ENCODE results near the gene PHF21B. TPM values are rescaled to one million over a fixed set of nuclear protein-coding genes. Genes with fewer than 3 reads are reported as not detected.

Gene PHF21B
- total RNA-seq, 1 donor from 2014 or later = 0.69 TPM

DNA sequence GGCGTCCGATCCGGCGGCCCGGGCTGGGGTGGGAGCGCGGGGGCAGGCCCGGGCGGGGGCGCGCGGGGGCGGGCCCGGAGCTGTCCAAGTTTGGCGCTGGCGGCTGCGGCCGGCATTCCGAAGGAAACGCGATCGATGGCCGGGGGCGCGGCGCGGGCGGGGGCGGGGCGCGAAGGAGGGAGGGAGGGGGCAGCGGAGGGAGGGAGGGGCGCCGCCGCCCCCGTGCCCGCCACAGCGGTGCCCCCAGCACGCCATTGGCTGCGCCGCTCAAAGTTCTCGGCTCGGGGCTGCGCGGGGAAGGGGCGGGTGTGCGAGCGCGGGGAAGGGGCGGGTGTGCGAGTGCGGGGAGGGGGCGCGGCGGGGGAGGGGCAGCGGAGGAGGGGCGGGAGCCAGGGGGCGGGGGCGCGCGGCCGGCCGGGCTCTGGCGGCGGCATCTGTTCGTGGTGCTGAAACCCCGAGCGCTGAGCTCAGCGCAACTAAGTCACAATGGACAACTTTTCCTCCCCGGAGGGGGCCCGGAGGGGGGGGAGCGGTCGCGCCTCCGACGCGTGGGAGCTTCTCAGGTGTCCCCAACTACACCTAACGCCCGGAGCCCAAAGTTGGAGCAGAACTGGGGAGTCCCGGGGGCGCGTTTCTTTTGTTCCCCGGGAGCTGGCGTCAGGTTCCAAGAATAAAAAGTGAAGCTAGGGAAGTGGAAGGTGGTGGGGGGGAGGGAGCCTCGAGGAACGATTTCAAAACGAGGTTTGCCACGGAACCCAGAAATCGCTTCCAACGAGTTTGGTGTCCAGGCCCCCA, 2.2 kb downstream of the PHF21B start:
- peak overlapping the region; percentile 69 for H3K4me3 ChIP-seq
- DNase-seq = no peak
- no peaks in the 10 kb centered on the region for H3K36me3 ChIP-seq
- intact Hi-C loops (cut with micrococcal nuclease) = no loop called here
- peak overlapping the region; percentile 46 for H3K27ac ChIP-seq (replicated peaks)
- TF ChIP-seq, protein P1, sequence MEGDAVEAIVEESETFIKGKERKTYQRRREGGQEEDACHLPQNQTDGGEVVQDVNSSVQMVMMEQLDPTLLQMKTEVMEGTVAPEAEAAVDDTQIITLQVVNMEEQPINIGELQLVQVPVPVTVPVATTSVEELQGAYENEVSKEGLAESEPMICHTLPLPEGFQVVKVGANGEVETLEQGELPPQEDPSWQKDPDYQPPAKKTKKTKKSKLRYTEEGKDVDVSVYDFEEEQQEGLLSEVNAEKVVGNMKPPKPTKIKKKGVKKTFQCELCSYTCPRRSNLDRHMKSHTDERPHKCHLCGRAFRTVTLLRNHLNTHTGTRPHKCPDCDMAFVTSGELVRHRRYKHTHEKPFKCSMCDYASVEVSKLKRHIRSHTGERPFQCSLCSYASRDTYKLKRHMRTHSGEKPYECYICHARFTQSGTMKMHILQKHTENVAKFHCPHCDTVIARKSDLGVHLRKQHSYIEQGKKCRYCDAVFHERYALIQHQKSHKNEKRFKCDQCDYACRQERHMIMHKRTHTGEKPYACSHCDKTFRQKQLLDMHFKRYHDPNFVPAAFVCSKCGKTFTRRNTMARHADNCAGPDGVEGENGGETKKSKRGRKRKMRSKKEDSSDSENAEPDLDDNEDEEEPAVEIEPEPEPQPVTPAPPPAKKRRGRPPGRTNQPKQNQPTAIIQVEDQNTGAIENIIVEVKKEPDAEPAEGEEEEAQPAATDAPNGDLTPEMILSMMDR (IDR thresholded peaks at IDR 0.05; ENCODE audit: borderline replicate concordance) = no peak
- H3K9me3 ChIP-seq (replicated peaks) = no peaks in the 10 kb centered on the region
- H3K4me1 ChIP-seq = peaks cover 44% of the 10 kb centered on the region
- H3K27me3 ChIP-seq (ENCODE audit: low read depth) = peaks cover 96% of the 10 kb centered on the region

DNA sequence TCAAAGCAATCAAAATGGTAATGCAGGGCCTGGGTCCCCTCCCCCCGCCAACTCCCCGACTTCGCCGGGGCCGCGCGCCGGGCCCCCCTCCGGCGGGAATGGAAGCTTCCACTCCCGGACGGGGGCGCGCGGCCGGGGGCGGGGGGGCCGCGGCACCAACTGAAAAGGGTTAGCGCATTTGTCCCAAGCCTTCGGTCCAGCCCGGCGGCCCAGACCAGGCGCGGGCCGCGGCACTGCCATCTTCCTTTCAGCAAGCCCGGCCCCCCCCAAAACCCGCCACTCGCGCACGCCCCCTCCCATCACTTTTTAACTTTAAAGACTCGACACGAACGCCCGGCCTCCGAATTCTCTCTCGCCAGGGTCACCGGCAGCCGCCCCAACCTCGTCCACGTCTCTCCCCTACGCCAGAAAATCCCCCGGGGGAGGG, 2.8 kb downstream of the PHF21B start:
- peaks cover 95% of the 10 kb centered on the region for H3K27me3 ChIP-seq (ENCODE audit: low read depth)
- H3K4me1 ChIP-seq = peaks cover 44% of the 10 kb centered on the region
- H3K4me3 ChIP-seq = peak overlapping the region; percentile 69
- H3K9me3 ChIP-seq (replicated peaks) = no peaks in the 10 kb centered on the region
- TF ChIP-seq, protein P1 (IDR thresholded peaks at IDR 0.05; ENCODE audit: borderline replicate concordance) = no peak
- H3K36me3 ChIP-seq = no peaks in the 10 kb centered on the region
- peak overlapping the region; percentile 46 for H3K27ac ChIP-seq (replicated peaks)
- DNase-seq = peak; percentile 25
- intact Hi-C loops (cut with micrococcal nuclease) = no loop called here

DNA sequence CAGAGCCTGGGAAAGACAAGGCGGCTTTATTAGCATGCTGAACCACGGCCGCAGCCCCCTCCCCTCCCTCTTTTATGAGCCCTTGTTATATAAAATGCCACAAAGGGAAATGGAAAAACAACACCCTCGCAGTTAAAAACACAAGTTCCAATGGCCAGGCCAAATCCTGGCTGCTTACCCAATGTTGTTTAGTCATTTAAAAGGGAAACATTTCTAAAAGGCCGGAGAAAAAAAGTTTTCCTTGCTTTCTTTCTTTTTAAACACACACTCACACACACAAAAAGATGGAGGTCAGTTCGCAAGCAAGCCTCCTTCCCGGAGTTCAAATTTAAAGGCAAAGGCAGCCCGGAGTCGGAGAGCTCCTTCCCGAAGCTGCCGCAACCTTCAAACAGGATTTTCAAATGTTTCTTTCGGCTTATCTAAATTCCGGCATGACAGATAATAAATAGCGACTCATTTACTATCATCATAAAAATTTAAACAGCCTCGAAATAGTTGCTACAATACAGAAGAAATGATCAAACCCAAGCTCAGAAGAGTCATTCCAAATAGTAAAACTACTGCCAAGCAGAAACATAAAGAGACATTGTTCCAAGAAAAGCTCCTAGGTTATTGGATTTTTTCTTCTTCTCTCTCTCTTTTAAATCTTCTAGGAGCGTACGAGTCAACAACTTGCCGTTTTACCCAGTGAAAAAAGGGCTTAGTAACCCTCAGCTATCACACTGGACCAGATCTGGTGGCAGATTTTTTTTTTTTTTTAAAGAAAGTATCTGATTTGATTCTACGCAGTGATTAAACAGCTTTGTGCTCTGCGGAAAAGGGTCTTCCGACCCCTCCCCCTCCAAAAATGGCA, 3.5 kb downstream of the PHF21B start:
- peak overlapping the region; percentile 46 for H3K27ac ChIP-seq (replicated peaks)
- no peaks in the 10 kb centered on the region for H3K9me3 ChIP-seq (replicated peaks)
- H3K36me3 ChIP-seq = no peaks in the 10 kb centered on the region
- peaks cover 89% of the 10 kb centered on the region for H3K27me3 ChIP-seq (ENCODE audit: low read depth)
- H3K4me1 ChIP-seq = peaks cover 44% of the 10 kb centered on the region
- H3K4me3 ChIP-seq = peak overlapping the region; percentile 69
- DNase-seq = no peak
- TF ChIP-seq, protein P1 (IDR thresholded peaks at IDR 0.05; ENCODE audit: borderline replicate concordance) = no peak
- intact Hi-C loops (cut with micrococcal nuclease) = no loop called here

DNA sequence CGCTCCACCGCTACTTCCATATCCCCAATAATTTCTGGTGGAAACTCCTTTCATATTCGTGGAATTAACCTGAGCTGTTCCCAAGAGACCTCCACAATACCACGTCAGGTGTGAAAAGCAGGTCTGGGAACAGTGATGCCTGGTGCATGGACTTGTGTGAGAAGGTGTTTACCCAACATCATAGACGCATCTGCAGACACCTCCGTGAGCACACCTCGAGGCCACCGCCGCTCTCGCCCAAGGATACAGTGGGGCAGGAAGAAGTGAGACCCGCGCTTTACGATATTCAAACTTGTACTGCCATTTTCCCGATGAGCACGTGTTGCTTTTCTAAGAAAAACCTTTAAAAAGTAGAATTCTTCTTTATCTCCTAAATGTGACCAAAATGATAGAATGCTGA, 8.2 kb downstream of the PHF21B start:
- H3K4me3 ChIP-seq = no peak overlapping the region
- no peak overlapping the region for H3K27ac ChIP-seq (replicated peaks)
- H3K27me3 ChIP-seq (ENCODE audit: low read depth) = peaks cover 69% of the 10 kb centered on the region
- TF ChIP-seq, protein P1 (IDR thresholded peaks at IDR 0.05; ENCODE audit: borderline replicate concordance) = no peak
- H3K9me3 ChIP-seq (replicated peaks) = no peaks in the 10 kb centered on the region
- no peaks in the 10 kb centered on the region for H3K36me3 ChIP-seq
- intact Hi-C loops (cut with micrococcal nuclease) = no loop called here
- peaks cover 9% of the 10 kb centered on the region for H3K4me1 ChIP-seq
- no peak for DNase-seq

DNA sequence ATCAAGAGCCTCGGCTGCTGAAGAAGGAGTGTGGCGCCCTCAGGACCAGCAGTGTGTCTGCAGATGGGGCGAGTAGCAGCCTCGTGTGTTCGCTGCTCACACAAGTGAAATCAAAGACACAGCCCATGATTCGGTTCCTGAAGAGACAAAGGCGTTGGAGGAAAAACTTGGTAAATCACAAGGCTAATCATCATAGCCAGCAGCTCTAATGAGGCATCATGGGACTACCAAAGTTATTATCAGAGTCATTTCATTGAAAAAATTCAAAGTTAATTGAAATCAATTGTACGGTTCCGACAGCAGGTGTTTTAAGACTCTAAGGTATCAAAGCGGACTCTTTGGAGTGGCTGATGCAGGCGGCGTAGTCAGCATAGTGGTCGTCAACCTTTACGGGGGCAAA, 9.5 kb downstream of the PHF21B start:
- no peak overlapping the region for H3K27ac ChIP-seq (replicated peaks)
- peaks cover under 1% of the 10 kb centered on the region for H3K4me1 ChIP-seq
- intact Hi-C loops (cut with micrococcal nuclease) = no loop called here
- DNase-seq = no peak
- no peaks in the 10 kb centered on the region for H3K36me3 ChIP-seq
- H3K9me3 ChIP-seq (replicated peaks) = no peaks in the 10 kb centered on the region
- H3K4me3 ChIP-seq = no peak overlapping the region
- TF ChIP-seq, protein P1 (IDR thresholded peaks at IDR 0.05; ENCODE audit: borderline replicate concordance) = no peak
- peaks cover 61% of the 10 kb centered on the region for H3K27me3 ChIP-seq (ENCODE audit: low read depth)
